Adrenal gland (tissue), 12 donors: Measurements from ENCODE around the gene ASTN2. TPM values are rescaled to one million over a fixed set of nuclear protein-coding genes. Genes with fewer than 3 reads are reported as not detected.

Experiments used
- DNase-seq, 7 donors: peaks; one replicate each; pipeline ENCODE4 v3.0.0-alpha.2; 2019 to 2020
- H3K27ac ChIP-seq, 5 donors: fragments of 200-600 bp; sonication (generic) in 4 of 5; 1 replicate in 3 of 5; 2 replicates in 2 of 5; pipeline versions ENCODE4 v1.5.1 to v1.8.0; 2016 to 2020; ENCODE audit warnings: mild to moderate bottlenecking in 1 of 5
- H3K27me3 ChIP-seq: fragments of 200-600 bp; 2 replicates; pipeline ENCODE4 v1.8.0; 2021
- H3K36me3 ChIP-seq, 2 donors: fragments of 200-600 bp; replicated peaks in 1 of 2; 1 replicate in 1 of 2; 2 replicates in 1 of 2; pipeline versions ENCODE4 v1.5.1 to v1.8.0; 2018 to 2022
- H3K4me1 ChIP-seq, 2 donors: fragments of 200-600 bp; replicated peaks in 1 of 2; 1 replicate in 1 of 2; 2 replicates in 1 of 2; pipeline versions ENCODE4 v1.5.1 to v1.8.0; 2018 to 2021
- H3K4me3 ChIP-seq, 4 donors: fragments of 200-600 bp; sonication (generic) in 3 of 4; one replicate each; pipeline ENCODE4 v1.5.1; 2016 to 2018
- H3K9me3 ChIP-seq, 3 donors: fragments of 200-600 bp; sonication (generic) in 1 of 3; replicated peaks in 1 of 3; 1 replicate in 2 of 3; 2 replicates in 1 of 3; pipeline versions ENCODE4 v1.5.1 to v1.8.0; 2016 to 2021
- POLR2A ChIP-seq, 2 donors: fragments of 450-650 bp; IDR thresholded peaks; one replicate each; pipeline ENCODE4 v1.6.1; 2017; ENCODE audit warnings: antibody characterized with exemption in 2 of 2, mild to moderate bottlenecking in 2 of 2, moderate library complexity in 1 of 2
- WGBS, 4 donors: extraction: QIAGEN DNeasy Blood & Tissue Kit in 2 of 4; methylation state at CpG; one replicate each; pipeline versions ENCODE4 v1.1.5 to v1.1.7; 2013 to 2017; 5-methylcytosine and 5-hydroxymethylcytosine counted together
- intact Hi-C, 2 donors: fragments of 100-400 bp; cut with DNase I; formaldehyde crosslinking; loops; one replicate each; pipeline versions ENCODE4 v1.14.1 to v1.15.0; 2022 to 2023
- polyA plus RNA-seq, 3 donors: library from polyadenylated mRNA; stranded (reverse); fragments of 200-250 nt in 2 of 3; fragments of 350-450 nt in 1 of 3; fragmentation: Illumina TruSeq in 1 of 3; extraction: RNeasy Lipid Tissue Mini Kit (QIAGEN cat#74804) in 1 of 3; gene quantifications; one replicate each; pipeline ENCODE4 v1.2.3, GENCODE V29; 2013 to 2014
- total RNA-seq, 9 donors: library from RNA; depleted of rRNA in 4 of 9; stranded (reverse); fragments of >200 nt in 4 of 9; fragments of 120-200 nt in 1 of 9; fragmentation: NEBNext Ultra II Directional in 1 of 9; extraction: Animal tissue kit (Norgen Biotek cat#: 25700) in 1 of 9; gene quantifications; one replicate each; pipeline versions ENCODE4 v1.1.0 to v1.2.4, GENCODE V29; 2013 to 2023
- TF ChIP-seq, protein P1 (sequence below), 6 experiments: fragments of 450-650 bp in 4 of 6; fragments of 200-600 bp in 2 of 6; sonication (generic) in 1 of 6; IDR thresholded peaks; 1 replicate in 5 of 6; 2 replicates in 1 of 6; pipeline versions ENCODE4 v1.5.1 to v1.8.0; 2016 to 2021; ENCODE audit warnings: antibody characterized with exemption in 6 of 6, mild to moderate bottlenecking in 2 of 6, moderate library complexity in 1 of 6
- donor health status: healthy with polysubstance abuse.
- donor health status: Bipolar disorder and iron deficiency.
- donor health status: DM: yes; HTN: yes; CAD: no.
- donor health status: DM: no; HTN: no; CAD: no.
- donor health status: DM: no; HTN: no; CAD: no.
- donor health status: DM: yes; HTN: yes; CAD: no.

ASTN2 gene
- total and polyA plus RNA-seq, 12 donors = 2.5 to 15.6 (median 6.8) TPM

DNA sequence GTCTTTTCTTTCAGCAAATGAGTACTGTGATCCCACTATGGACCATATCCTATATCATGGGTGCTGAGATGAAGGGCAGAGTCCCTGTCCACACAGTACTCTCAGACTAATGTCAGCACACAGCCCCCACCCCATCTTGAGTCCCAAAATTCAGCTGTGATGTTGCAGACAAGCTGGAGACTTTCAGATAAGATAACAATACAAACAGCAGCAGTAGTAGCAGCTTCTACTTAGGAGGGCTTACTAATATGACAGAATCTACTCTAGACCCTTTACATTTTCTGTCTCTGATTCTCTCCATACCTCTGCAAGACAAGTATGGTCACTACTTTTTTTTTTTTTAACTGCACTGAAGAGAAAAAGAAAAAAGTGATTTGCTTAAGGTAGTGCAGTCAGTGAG lies 856.8 kb downstream of the ASTN2 start:
- H3K27me3 ChIP-seq = no peaks in the 10 kb centered on the region
- peaks cover 0 to 5% of the 10 kb centered on the region in 2 donors for H3K4me1 ChIP-seq
- TF ChIP-seq, protein P1, sequence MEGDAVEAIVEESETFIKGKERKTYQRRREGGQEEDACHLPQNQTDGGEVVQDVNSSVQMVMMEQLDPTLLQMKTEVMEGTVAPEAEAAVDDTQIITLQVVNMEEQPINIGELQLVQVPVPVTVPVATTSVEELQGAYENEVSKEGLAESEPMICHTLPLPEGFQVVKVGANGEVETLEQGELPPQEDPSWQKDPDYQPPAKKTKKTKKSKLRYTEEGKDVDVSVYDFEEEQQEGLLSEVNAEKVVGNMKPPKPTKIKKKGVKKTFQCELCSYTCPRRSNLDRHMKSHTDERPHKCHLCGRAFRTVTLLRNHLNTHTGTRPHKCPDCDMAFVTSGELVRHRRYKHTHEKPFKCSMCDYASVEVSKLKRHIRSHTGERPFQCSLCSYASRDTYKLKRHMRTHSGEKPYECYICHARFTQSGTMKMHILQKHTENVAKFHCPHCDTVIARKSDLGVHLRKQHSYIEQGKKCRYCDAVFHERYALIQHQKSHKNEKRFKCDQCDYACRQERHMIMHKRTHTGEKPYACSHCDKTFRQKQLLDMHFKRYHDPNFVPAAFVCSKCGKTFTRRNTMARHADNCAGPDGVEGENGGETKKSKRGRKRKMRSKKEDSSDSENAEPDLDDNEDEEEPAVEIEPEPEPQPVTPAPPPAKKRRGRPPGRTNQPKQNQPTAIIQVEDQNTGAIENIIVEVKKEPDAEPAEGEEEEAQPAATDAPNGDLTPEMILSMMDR (IDR thresholded peaks at IDR 0.05) = no peak
- no peak for TF ChIP-seq POLR2A (IDR thresholded peaks at IDR 0.05)
- no peak overlapping the region for H3K4me3 ChIP-seq
- intact Hi-C loops = no loop called here
- DNase-seq = no peak
- H3K9me3 ChIP-seq = no peaks in the 10 kb centered on the region
- peak overlapping the region in 1 of 5 donors; percentile 8 for H3K27ac ChIP-seq
- H3K36me3 ChIP-seq = no peaks in the 10 kb centered on the region

DNA sequence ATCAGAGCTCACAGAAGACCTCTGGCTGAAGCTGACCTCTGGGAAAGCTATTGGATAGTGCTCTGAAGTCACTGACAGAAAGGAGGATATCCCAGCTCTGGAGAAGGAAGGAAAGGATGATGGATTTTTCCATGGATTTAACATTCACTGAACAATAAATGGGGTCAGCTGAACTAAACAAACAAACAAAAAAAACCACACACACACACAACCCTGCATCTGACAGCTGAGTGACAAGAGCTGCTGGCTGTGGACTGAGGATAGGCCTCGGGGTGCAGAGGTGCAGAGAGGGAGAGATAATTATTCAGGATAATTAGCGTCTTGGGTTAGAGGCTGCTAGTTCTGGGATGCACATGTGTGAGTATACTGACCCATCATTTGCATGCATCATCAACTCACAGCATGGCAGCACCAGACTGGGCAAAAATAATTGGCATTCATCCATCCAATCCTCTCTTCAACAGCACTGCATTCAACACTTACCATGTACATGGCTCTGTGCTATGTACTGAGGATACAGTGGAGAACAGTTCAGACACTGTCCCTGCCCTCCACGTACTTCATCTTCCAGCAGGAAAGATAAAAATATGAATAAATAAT lies 859.2 kb downstream of the ASTN2 start:
- peaks cover 3 to 16% of the 10 kb centered on the region in 2 donors for H3K4me1 ChIP-seq
- intact Hi-C loops = no loop called here
- TF ChIP-seq, protein P1 (IDR thresholded peaks at IDR 0.05) = no peak
- no peak for TF ChIP-seq POLR2A (IDR thresholded peaks at IDR 0.05)
- no peak overlapping the region for H3K4me3 ChIP-seq
- H3K9me3 ChIP-seq = no peaks in the 10 kb centered on the region
- H3K27me3 ChIP-seq = no peaks in the 10 kb centered on the region
- no peak for DNase-seq
- peak overlapping the region in 2 of 5 donors; percentile 13 to 53 for H3K27ac ChIP-seq
- H3K36me3 ChIP-seq = no peaks in the 10 kb centered on the region
- WGBS, 4 donors = 82 to 93% (median 86%) methylated on average over 3 of the region's 3 CpGs

DNA sequence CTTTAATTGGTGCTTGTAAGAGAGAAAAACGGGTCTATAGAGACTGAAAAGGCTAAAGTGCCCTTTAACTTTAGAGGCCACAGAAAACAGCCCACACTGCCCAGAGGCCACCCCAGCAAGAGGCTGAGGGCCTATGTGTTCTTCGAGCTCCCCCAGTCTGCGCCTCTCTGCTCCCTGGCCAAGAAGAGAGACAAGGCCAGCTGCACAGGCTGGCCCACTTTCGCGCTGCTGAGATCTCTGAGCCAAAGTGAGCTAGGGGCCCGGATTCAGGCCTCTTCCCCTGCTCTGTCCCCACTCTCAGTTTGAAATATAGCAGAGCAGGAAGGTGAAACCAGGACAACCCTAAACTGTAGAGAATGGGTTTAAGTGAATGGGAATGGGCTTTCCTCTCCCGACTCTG lies 859.7 kb downstream of the ASTN2 start:
- Histone ChIP-seq H3K4me3 (no peak overlapping the region), H3K9me3 (no peaks in the 10 kb centered on the region), H3K27me3 (no peaks in the 10 kb centered on the region), H3K36me3 (no peaks in the 10 kb centered on the region), H3K4me1 (peaks cover 5 to 22% of the 10 kb centered on the region in 2 donors), H3K27ac (peak overlapping the region in 2 of 5 donors; percentile 13 to 53)
- 61 to 89% (median 74%) methylated on average over 5 to 7 of the region's 7 CpGs for WGBS, 4 donors
- intact Hi-C loops = no loop called here
- no peak for DNase-seq
- TF ChIP-seq, protein P1 (IDR thresholded peaks at IDR 0.05) = no peak
- no peak for TF ChIP-seq POLR2A (IDR thresholded peaks at IDR 0.05)

DNA sequence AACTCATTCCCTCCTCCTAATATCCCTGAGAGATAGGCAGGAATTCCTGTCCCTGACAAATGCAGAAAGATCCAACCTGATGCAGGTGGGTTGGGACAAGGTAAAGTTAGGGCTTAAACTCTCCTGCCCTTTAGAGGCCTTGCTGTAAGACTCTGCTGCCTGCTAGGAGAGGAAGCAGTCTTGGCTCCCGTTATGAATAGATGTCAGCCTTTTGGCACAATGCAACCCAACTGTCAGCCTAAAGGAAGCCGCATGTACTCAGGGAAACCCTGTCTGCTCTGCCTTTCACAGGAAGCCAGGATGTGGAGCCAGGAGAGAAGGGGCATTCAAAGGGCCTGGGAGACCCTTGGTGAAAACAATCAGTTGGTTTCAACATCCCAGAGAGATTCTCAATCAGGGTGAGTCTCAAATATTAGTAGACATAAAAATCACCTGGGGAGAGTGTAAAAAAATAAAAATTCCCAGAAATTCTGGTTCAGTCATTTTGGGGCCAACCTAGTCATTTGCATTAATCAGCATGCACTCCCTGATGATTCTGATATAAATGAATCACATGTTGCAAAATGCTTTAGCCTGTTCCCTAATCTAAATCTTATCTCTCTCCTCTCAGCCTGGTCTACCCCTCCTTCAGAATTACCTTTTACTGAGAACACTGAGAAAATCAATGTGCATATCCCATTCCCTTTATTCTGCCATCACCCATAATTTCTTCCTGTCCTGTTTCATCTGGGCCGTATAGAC lies 864.0 kb downstream of the ASTN2 start:
- intact Hi-C loops = no loop called here
- Histone ChIP-seq H3K4me3 (no peak overlapping the region), H3K4me1 (peaks cover 5 to 55% of the 10 kb centered on the region in 2 donors), H3K36me3 (no peaks in the 10 kb centered on the region), H3K27me3 (no peaks in the 10 kb centered on the region), H3K27ac (peak overlapping the region in 4 of 5 donors; percentile 25 to 88 (median 50)), H3K9me3 (no peaks in the 10 kb centered on the region)
- peak in 5 of 7 donors; percentile 36 to 77 (median 39) for DNase-seq
- TF ChIP-seq, protein P1 (IDR thresholded peaks at IDR 0.05) = no peak
- 16 to 32% (median 23%) methylated on average over 3 of the region's 3 CpGs for WGBS, 4 donors
